ENCODE data around the gene DNAJC1. TPM values are rescaled to one million over a fixed set of nuclear protein-coding genes. Genes with fewer than 3 reads are reported as not detected.

DNAJC1 gene
- polyA plus RNA-seq, 1 donor from 2014 or later = 15.9 TPM

DNA sequence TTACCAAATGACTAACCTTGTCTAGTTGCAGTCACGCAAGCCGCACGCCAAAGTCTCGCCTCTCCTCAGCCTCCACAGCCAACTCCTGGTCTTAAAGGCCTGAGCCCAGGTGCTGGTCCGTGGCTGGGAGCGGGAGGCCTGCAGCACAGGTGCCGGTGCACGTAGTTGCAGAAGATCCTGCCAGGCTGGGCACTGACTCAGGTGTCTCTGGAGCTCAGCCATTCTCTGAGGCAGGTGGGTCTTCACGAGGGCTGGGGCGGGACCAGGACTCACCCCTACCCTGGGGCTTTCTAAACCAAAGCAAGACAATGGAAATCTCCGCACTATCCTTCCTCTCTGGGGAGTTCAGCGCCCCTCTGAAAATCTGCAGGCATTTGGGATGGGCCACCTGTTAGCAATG is 253.1 kb downstream of the DNAJC1 start:
- H3K36me3 ChIP-seq (ENCODE audit: insufficient read depth, low read length) = no peaks in the 10 kb centered on the region
- no peaks in the 10 kb centered on the region for H3K27me3 ChIP-seq (ENCODE audit: insufficient read depth, low read depth, low read length)
- no peak overlapping the region for H3K27ac ChIP-seq (ENCODE audit: low read length)
- no peaks in the 10 kb centered on the region for H3K9me2 ChIP-seq (ENCODE audit: insufficient read depth, low read length)
- H3K9me3 ChIP-seq (ENCODE audit: low read length) = no peaks in the 10 kb centered on the region
- no peak overlapping the region for H2AFZ ChIP-seq (ENCODE audit: low read depth, low read length)
- no peaks in the 10 kb centered on the region for H4K20me1 ChIP-seq (ENCODE audit: insufficient read depth)
- TF ChIP-seq, protein P1, sequence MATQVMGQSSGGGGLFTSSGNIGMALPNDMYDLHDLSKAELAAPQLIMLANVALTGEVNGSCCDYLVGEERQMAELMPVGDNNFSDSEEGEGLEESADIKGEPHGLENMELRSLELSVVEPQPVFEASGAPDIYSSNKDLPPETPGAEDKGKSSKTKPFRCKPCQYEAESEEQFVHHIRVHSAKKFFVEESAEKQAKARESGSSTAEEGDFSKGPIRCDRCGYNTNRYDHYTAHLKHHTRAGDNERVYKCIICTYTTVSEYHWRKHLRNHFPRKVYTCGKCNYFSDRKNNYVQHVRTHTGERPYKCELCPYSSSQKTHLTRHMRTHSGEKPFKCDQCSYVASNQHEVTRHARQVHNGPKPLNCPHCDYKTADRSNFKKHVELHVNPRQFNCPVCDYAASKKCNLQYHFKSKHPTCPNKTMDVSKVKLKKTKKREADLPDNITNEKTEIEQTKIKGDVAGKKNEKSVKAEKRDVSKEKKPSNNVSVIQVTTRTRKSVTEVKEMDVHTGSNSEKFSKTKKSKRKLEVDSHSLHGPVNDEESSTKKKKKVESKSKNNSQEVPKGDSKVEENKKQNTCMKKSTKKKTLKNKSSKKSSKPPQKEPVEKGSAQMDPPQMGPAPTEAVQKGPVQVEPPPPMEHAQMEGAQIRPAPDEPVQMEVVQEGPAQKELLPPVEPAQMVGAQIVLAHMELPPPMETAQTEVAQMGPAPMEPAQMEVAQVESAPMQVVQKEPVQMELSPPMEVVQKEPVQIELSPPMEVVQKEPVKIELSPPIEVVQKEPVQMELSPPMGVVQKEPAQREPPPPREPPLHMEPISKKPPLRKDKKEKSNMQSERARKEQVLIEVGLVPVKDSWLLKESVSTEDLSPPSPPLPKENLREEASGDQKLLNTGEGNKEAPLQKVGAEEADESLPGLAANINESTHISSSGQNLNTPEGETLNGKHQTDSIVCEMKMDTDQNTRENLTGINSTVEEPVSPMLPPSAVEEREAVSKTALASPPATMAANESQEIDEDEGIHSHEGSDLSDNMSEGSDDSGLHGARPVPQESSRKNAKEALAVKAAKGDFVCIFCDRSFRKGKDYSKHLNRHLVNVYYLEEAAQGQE (IDR thresholded peaks at IDR 0.05; ENCODE audit: borderline replicate concordance) = no peak
- TF ChIP-seq EP300 (conservative IDR thresholded peaks at IDR 0.05; ENCODE audit: poor library complexity, severe bottlenecking) = no peak
- TF ChIP-seq EZH2 (IDR thresholded peaks at IDR 0.05; ENCODE audit: borderline replicate concordance, insufficient read depth, low read length, poor library complexity, severe bottlenecking) = no peak
- TF ChIP-seq RAD21 (conservative IDR thresholded peaks at IDR 0.05) = no peak
- no peak for TF ChIP-seq TAF1 (IDR thresholded peaks at IDR 0.05; ENCODE audit: low read depth)
- TF ChIP-seq, protein P2, sequence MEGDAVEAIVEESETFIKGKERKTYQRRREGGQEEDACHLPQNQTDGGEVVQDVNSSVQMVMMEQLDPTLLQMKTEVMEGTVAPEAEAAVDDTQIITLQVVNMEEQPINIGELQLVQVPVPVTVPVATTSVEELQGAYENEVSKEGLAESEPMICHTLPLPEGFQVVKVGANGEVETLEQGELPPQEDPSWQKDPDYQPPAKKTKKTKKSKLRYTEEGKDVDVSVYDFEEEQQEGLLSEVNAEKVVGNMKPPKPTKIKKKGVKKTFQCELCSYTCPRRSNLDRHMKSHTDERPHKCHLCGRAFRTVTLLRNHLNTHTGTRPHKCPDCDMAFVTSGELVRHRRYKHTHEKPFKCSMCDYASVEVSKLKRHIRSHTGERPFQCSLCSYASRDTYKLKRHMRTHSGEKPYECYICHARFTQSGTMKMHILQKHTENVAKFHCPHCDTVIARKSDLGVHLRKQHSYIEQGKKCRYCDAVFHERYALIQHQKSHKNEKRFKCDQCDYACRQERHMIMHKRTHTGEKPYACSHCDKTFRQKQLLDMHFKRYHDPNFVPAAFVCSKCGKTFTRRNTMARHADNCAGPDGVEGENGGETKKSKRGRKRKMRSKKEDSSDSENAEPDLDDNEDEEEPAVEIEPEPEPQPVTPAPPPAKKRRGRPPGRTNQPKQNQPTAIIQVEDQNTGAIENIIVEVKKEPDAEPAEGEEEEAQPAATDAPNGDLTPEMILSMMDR (IDR thresholded peaks at IDR 0.05; ENCODE audit: poor library complexity, severe bottlenecking) = no peak
- TF ChIP-seq POLR2AphosphoS5 (IDR thresholded peaks at IDR 0.05) = no peak
- TF ChIP-seq MXI1 (conservative IDR thresholded peaks at IDR 0.05; ENCODE audit: poor library complexity, severe bottlenecking) = no peak
- no peak for TF ChIP-seq SMC3 (conservative IDR thresholded peaks at IDR 0.05; ENCODE audit: poor library complexity)
- no peak overlapping the region for H3K9ac ChIP-seq (ENCODE audit: low read length)
- H3K4me2 ChIP-seq (ENCODE audit: low read length) = no peak overlapping the region
- H3K79me2 ChIP-seq (replicated peaks; ENCODE audit: insufficient read depth, low read length) = no peaks in the 10 kb centered on the region
- no peaks in the 10 kb centered on the region for H3F3A ChIP-seq (ENCODE audit: insufficient read depth, low read length, poor library complexity, severe bottlenecking)
- H3K4me3 ChIP-seq (ENCODE audit: low read length) = no peak overlapping the region

DNA sequence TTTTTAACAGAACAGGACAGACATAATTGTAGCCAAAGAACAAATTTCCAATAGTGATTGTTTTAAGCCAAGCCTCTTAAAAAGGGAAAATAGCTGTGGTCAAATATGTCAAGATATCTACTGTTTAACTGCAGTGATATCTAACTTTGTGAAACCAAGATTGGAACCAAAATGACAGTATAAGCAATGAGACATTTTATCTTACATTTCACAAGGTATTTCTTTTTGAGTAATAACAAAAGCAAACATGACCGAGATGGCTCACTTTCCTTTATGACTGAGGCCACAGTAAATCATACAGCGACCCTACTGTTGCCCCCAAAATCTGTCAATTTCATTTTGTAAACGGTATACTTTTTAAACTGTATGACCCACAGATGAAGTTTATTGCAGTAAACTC is 253.7 kb downstream of the DNAJC1 start:
- Histone ChIP-seq H3K9me2 (ENCODE audit: insufficient read depth, low read length) (no peaks in the 10 kb centered on the region), H3K9ac (ENCODE audit: low read length) (no peak overlapping the region), H3K9me3 (ENCODE audit: low read length) (no peaks in the 10 kb centered on the region), H4K20me1 (ENCODE audit: insufficient read depth) (no peaks in the 10 kb centered on the region), H3F3A (ENCODE audit: insufficient read depth, low read length, poor library complexity, severe bottlenecking) (no peaks in the 10 kb centered on the region), H3K36me3 (ENCODE audit: insufficient read depth, low read length) (no peaks in the 10 kb centered on the region), H2AFZ (ENCODE audit: low read depth, low read length) (no peak overlapping the region), H3K79me2 (replicated peaks; ENCODE audit: insufficient read depth, low read length) (no peaks in the 10 kb centered on the region), H3K27me3 (ENCODE audit: insufficient read depth, low read depth, low read length) (no peaks in the 10 kb centered on the region), H3K4me3 (ENCODE audit: low read length) (no peak overlapping the region), H3K4me2 (ENCODE audit: low read length) (no peak overlapping the region), H3K27ac (ENCODE audit: low read length) (no peak overlapping the region)
- no peak for TF ChIP-seq EP300 (conservative IDR thresholded peaks at IDR 0.05; ENCODE audit: poor library complexity, severe bottlenecking)
- TF ChIP-seq, protein P2 (IDR thresholded peaks at IDR 0.05; ENCODE audit: poor library complexity, severe bottlenecking) = no peak
- TF ChIP-seq, protein P1 (IDR thresholded peaks at IDR 0.05; ENCODE audit: borderline replicate concordance) = no peak
- no peak for TF ChIP-seq POLR2AphosphoS5 (IDR thresholded peaks at IDR 0.05)
- no peak for TF ChIP-seq SMC3 (conservative IDR thresholded peaks at IDR 0.05; ENCODE audit: poor library complexity)
- no peak for TF ChIP-seq RAD21 (conservative IDR thresholded peaks at IDR 0.05)
- no peak for TF ChIP-seq TAF1 (IDR thresholded peaks at IDR 0.05; ENCODE audit: low read depth)
- no peak for TF ChIP-seq MXI1 (conservative IDR thresholded peaks at IDR 0.05; ENCODE audit: poor library complexity, severe bottlenecking)
- no peak for TF ChIP-seq EZH2 (IDR thresholded peaks at IDR 0.05; ENCODE audit: borderline replicate concordance, insufficient read depth, low read length, poor library complexity, severe bottlenecking)

Measured in neural cell (in vitro differentiated cells).